Measurements from ENCODE around the gene FARS2. TPM values are rescaled to one million over a fixed set of nuclear protein-coding genes. Genes with fewer than 3 reads are reported as not detected.

The FARS2 gene
- total RNA-seq, 1 donor from 2014 or later = 19.9 TPM

DNA sequence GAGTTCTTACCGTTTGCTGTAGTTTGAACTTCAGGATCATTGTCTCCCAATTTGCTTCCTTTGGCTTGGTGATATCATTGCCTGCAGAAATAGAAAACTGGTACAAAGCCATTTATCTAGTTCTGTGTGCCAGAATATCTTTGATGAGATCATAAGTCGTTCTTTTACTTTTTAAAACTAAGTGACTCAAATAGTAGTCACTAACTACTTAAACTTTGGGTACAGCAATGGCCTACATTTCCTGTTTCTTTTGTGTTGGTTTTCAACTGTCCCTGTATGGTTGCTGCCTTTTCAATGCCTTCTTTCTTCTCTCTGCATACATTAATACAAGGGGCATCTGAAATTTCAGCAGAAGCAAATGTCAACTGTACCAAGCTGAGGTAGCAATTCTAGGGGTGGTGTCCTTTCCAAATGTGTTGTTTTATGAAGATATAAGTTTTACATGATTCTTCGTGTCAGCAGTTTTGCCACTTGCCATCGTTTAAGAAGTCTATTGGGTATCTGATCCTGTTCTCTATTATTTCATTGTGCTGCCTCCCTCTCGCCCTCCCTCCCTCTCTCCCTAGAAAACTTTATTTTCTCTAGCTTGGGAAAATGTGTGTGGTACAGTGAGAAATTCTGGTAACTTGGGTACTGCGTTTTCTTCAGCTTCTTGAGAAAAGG is 238.5 kb downstream of the FARS2 start:
- Mint-ChIP-seq H3K4me3 (no peak overlapping the region), H3K36me3 (no peaks in the 10 kb centered on the region), H3K9me3 (no peaks in the 10 kb centered on the region), H3K4me1 (no peaks in the 10 kb centered on the region), H3K27me3 (ENCODE audit: low read depth) (no peaks in the 10 kb centered on the region), H3K27ac (no peak overlapping the region)
- TF ChIP-seq CTCF (IDR thresholded peaks at IDR 0.05; ENCODE audit: unreplicated experiment) = no peak
- DNase-seq (ENCODE audit: low spot score in 2 of 2, unreplicated experiment in 2 of 2) = no peak

- Mint-ChIP-seq H3K27ac (no peak overlapping the region), H3K9me3 (no peaks in the 10 kb centered on the region), H3K36me3 (no peaks in the 10 kb centered on the region), H3K27me3 (ENCODE audit: low read depth) (no peaks in the 10 kb centered on the region), H3K4me3 (no peak overlapping the region), H3K4me1 (peaks cover 3% of the 10 kb centered on the region)
- TF ChIP-seq CTCF (IDR thresholded peaks at IDR 0.05; ENCODE audit: unreplicated experiment) = no peak
- DNase-seq (ENCODE audit: low spot score in 2 of 2, unreplicated experiment in 2 of 2) = no peak
Measured at GRCh38 chr6:5501837-5502236, 240.5 kb downstream of the FARS2 start.

GRCh38 chr6:5504078-5504477 is 242.8 kb downstream of the FARS2 start:
- Mint-ChIP-seq H3K27me3 (ENCODE audit: low read depth) (no peaks in the 10 kb centered on the region), H3K36me3 (no peaks in the 10 kb centered on the region), H3K4me3 (no peak overlapping the region), H3K9me3 (no peaks in the 10 kb centered on the region), H3K27ac (no peak overlapping the region), H3K4me1 (peaks cover 3% of the 10 kb centered on the region)
- DNase-seq (ENCODE audit: low spot score in 2 of 2, unreplicated experiment in 2 of 2) = no peak
- TF ChIP-seq CTCF (IDR thresholded peaks at IDR 0.05; ENCODE audit: unreplicated experiment) = no peak

DNA sequence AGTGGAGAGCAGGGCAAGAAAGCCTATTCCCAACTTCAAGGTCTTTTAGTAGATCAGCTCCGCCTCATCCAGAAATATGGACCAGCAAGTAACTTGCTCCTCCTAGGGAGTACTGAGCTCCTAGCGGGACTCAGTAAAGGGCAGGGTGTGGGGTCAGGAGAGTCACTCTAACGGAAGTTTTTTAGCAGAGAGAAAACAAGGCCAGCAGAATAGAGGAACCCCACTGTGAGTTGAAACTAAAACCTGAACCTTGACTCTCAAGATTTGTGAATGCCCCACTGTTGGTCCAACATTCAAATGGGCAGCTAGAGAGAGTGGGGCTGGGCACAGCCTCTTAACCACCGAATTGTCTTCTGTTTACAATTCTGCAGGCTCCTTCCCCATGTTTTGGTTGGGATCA is 244.8 kb downstream of the FARS2 start:
- Mint-ChIP-seq H3K27ac (no peak overlapping the region), H3K36me3 (peaks cover 3% of the 10 kb centered on the region), H3K4me3 (no peak overlapping the region), H3K4me1 (peaks cover 3% of the 10 kb centered on the region), H3K27me3 (ENCODE audit: low read depth) (no peaks in the 10 kb centered on the region), H3K9me3 (no peaks in the 10 kb centered on the region)
- no peak for DNase-seq (ENCODE audit: low spot score in 2 of 2, unreplicated experiment in 2 of 2)
- TF ChIP-seq CTCF (IDR thresholded peaks at IDR 0.05; ENCODE audit: unreplicated experiment) = no peak

DNA sequence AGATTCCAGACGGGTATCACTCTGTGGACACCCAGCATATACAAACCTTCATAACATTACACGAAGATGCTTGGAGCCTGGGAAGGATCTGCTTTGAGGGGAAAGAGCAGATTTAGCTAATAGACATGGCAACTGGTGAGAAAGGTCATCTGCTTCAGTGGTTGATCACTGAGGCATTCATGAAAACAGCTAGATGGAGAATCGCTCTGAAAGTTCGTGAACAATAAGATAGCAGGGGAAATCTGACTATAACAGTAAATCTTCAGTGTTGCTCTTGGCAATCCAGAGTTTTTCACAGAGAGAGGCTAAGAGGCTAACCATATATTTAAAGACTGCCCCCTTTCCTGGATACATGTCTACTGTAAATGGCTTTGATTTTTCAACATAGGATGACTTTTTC is 245.3 kb downstream of the FARS2 start:
- H3K9me3 Mint-ChIP-seq = no peaks in the 10 kb centered on the region
- H3K4me1 Mint-ChIP-seq = peaks cover 3% of the 10 kb centered on the region
- H3K27ac Mint-ChIP-seq = no peak overlapping the region
- TF ChIP-seq CTCF (IDR thresholded peaks at IDR 0.05; ENCODE audit: unreplicated experiment) = no peak
- no peaks in the 10 kb centered on the region for H3K27me3 Mint-ChIP-seq (ENCODE audit: low read depth)
- no peak for DNase-seq (ENCODE audit: low spot score in 2 of 2, unreplicated experiment in 2 of 2)
- no peak overlapping the region for H3K4me3 Mint-ChIP-seq
- peaks cover 3% of the 10 kb centered on the region for H3K36me3 Mint-ChIP-seq

Data from mesothelial cell of epicardium (in vitro differentiated cells).